HepG2 (cell line): ENCODE data around the gene FFAR1.

Experiments used
- BORCS8-MEF2B ChIP-seq: sonication (generic); formaldehyde crosslinking; IDR thresholded peaks from 2 replicates; pipeline ENCODE4 v1.8.0; 2022; ENCODE audit warnings: mild to moderate bottlenecking, missing genetic modification reagents
- GATAD2A ChIP-seq: IDR thresholded peaks from 2 replicates; pipeline ENCODE4 v1.6.1; 2016
- HNF4G ChIP-seq, 2 experiments: sonication (generic) in 1 of 2; formaldehyde crosslinking in 1 of 2; IDR thresholded peaks; 2 replicates each; pipeline versions ENCODE4 v1.4.0 to v1.6.1; 2011 to 2020; ENCODE audit warnings: borderline replicate concordance in 2 of 2, low read depth in 2 of 2, mild to moderate bottlenecking in 2 of 2, low read length in 1 of 2, missing genetic modification reagents in 1 of 2, moderate library complexity in 1 of 2
- IRF2 ChIP-seq: IDR thresholded peaks from 2 replicates; pipeline ENCODE4 v1.6.1; 2018; ENCODE audit warnings: missing genetic modification reagents, missing compliant biosample characterization
- NR3C1 ChIP-seq: sonication (generic); formaldehyde crosslinking; IDR thresholded peaks from 2 replicates; pipeline ENCODE4 v1.4.0; 2020; ENCODE audit warnings: missing genetic modification reagents
- PHF8 ChIP-seq: sonication (generic); formaldehyde crosslinking; IDR thresholded peaks from 2 replicates; pipeline ENCODE4 v1.5.0; 2020; ENCODE audit warnings: missing genetic modification reagents
- ZBTB7A ChIP-seq: sonication (generic); formaldehyde crosslinking; IDR thresholded peaks from 2 replicates; pipeline ENCODE4 v1.8.0; 2022; ENCODE audit warnings: mild to moderate bottlenecking, missing genetic modification reagents
- ZNF761 ChIP-seq: sonication (generic); formaldehyde crosslinking; conservative IDR thresholded peaks from 2 replicates; pipeline ENCODE4 v1.4.0; 2020; ENCODE audit warnings: mild to moderate bottlenecking, missing genetic modification reagents
- TF ChIP-seq, protein P1 (sequence below): sonication (generic); formaldehyde crosslinking; IDR thresholded peaks from 2 replicates; pipeline ENCODE4 v1.8.1; 2023; ENCODE audit warnings: missing genetic modification reagents, inconsistent platforms, borderline replicate concordance

DNA sequence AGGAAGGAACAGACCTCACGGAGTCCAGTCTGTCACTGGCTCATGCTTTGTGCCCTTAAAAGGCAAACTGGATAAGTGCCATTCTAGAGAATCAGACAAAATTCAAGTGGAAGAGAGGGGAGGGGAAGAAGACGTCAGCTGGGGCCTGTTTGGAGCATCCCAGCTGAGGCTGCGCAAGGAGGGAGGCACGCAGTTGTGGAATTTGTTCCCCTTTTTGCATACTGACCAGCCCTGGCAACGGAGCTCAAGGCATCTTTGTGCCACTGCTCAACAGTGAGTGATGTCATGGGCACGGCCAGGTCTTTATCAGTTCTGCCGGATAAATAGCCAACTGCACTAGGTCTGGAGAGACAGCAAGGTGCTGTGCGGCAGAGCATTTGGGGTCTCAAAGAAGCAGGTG lies 23.0 kb downstream of the FFAR1 start, which contains the start of gene GPR42:
- TF ChIP-seq NR3C1 (CRISPR knock-in tag): no peak
- TF ChIP-seq BORCS8-MEF2B: no peak
- TF ChIP-seq GATAD2A (CRISPR knock-in tag): no peak
- no peak for TF ChIP-seq IRF2
- no peak for TF ChIP-seq ZNF761 (CRISPR knock-in tag)
- TF ChIP-seq ZBTB7A (CRISPR knock-in tag): no peak
- TF ChIP-seq HNF4G (IDR thresholded peaks at IDR 0.05; ENCODE audit: borderline replicate concordance, low read depth, low read length): no peak
- no peak for TF ChIP-seq HNF4G (CRISPR knock-in tag; IDR thresholded peaks at IDR 0.05; ENCODE audit: borderline replicate concordance, low read depth)
- no peak for TF ChIP-seq PHF8 (CRISPR knock-in tag)
- TF ChIP-seq, protein P1, sequence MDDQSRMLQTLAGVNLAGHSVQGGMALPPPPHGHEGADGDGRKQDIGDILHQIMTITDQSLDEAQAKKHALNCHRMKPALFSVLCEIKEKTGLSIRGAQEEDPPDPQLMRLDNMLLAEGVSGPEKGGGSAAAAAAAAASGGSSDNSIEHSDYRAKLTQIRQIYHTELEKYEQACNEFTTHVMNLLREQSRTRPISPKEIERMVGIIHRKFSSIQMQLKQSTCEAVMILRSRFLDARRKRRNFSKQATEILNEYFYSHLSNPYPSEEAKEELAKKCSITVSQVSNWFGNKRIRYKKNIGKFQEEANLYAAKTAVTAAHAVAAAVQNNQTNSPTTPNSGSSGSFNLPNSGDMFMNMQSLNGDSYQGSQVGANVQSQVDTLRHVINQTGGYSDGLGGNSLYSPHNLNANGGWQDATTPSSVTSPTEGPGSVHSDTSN (CRISPR knock-in tag): no peak
